ENCODE results near the gene SPECC1.

Gene SPECC1

GRCh38 chr17:20066253-20066652 lies 57.1 kb downstream of the SPECC1 start:
- TF ChIP-seq CTCF (IDR thresholded peaks at IDR 0.05; ENCODE audit: low read depth, low read length, poor library complexity, severe bottlenecking) (no peak), EZH2phosphoT487 (IDR thresholded peaks at IDR 0.05; ENCODE audit: borderline replicate concordance, low read length) (no peak)
- Histone ChIP-seq H3K27ac (ENCODE audit: low read depth, low read length) (no peak overlapping the region), H3K9me3 (ENCODE audit: control insufficient read depth, insufficient read depth, low read length) (no peaks in the 10 kb centered on the region), H3K4me1 (ENCODE audit: control insufficient read depth, low read length) (no peaks in the 10 kb centered on the region), H4K20me1 (ENCODE audit: control insufficient read depth, insufficient read depth, low read depth, low read length) (no peaks in the 10 kb centered on the region), H3K79me2 (ENCODE audit: control insufficient read depth, low read length) (no peaks in the 10 kb centered on the region), H3K9me2 (replicated peaks; ENCODE audit: control insufficient read depth, low read length) (no peaks in the 10 kb centered on the region), H3K4me3 (ENCODE audit: low read length) (no peak overlapping the region), H3K36me3 (ENCODE audit: control insufficient read depth, low read length) (no peaks in the 10 kb centered on the region), H3K27me3 (ENCODE audit: control insufficient read depth, low read length) (peaks cover 8% of the 10 kb centered on the region; the same call in 1 of the 2 replicates), H3F3A (ENCODE audit: control insufficient read depth, insufficient read depth) (no peaks in the 10 kb centered on the region), H3K4me2 (ENCODE audit: low read length) (no peak overlapping the region)

GRCh38 chr17:20067711-20068110 lies 58.6 kb downstream of the SPECC1 start:
- no peaks in the 10 kb centered on the region for H3K79me2 ChIP-seq (ENCODE audit: control insufficient read depth, low read length)
- H3K36me3 ChIP-seq (ENCODE audit: control insufficient read depth, low read length) = no peaks in the 10 kb centered on the region
- no peaks in the 10 kb centered on the region for H3K9me2 ChIP-seq (replicated peaks; ENCODE audit: control insufficient read depth, low read length)
- no peak overlapping the region for H3K4me3 ChIP-seq (ENCODE audit: low read length)
- TF ChIP-seq CTCF (IDR thresholded peaks at IDR 0.05; ENCODE audit: low read depth, low read length, poor library complexity, severe bottlenecking) = no peak
- no peak for TF ChIP-seq EZH2phosphoT487 (IDR thresholded peaks at IDR 0.05; ENCODE audit: borderline replicate concordance, low read length)
- H3K27me3 ChIP-seq (ENCODE audit: control insufficient read depth, low read length) = peaks cover 17% of the 10 kb centered on the region
- H3F3A ChIP-seq (ENCODE audit: control insufficient read depth, insufficient read depth) = no peaks in the 10 kb centered on the region
- H3K27ac ChIP-seq (ENCODE audit: low read depth, low read length) = no peak overlapping the region
- no peaks in the 10 kb centered on the region for H3K4me1 ChIP-seq (ENCODE audit: control insufficient read depth, low read length)
- no peak overlapping the region for H3K4me2 ChIP-seq (ENCODE audit: low read length)
- H3K9me3 ChIP-seq (ENCODE audit: control insufficient read depth, insufficient read depth, low read length) = no peaks in the 10 kb centered on the region
- H4K20me1 ChIP-seq (ENCODE audit: control insufficient read depth, insufficient read depth, low read depth, low read length) = no peaks in the 10 kb centered on the region

- Histone ChIP-seq H3K4me3 (ENCODE audit: low read length) (no peak overlapping the region), H3K36me3 (ENCODE audit: control insufficient read depth, low read length) (no peaks in the 10 kb centered on the region), H3F3A (ENCODE audit: control insufficient read depth, insufficient read depth) (no peaks in the 10 kb centered on the region), H3K4me2 (ENCODE audit: low read length) (no peak overlapping the region), H3K27ac (ENCODE audit: low read depth, low read length) (no peak overlapping the region), H3K9me2 (replicated peaks; ENCODE audit: control insufficient read depth, low read length) (no peaks in the 10 kb centered on the region), H3K79me2 (ENCODE audit: control insufficient read depth, low read length) (no peaks in the 10 kb centered on the region), H4K20me1 (ENCODE audit: control insufficient read depth, insufficient read depth, low read depth, low read length) (no peaks in the 10 kb centered on the region), H3K27me3 (ENCODE audit: control insufficient read depth, low read length) (peaks cover 24% of the 10 kb centered on the region), H3K4me1 (ENCODE audit: control insufficient read depth, low read length) (no peaks in the 10 kb centered on the region), H3K9me3 (ENCODE audit: control insufficient read depth, insufficient read depth, low read length) (no peaks in the 10 kb centered on the region)
- no peak for TF ChIP-seq CTCF (IDR thresholded peaks at IDR 0.05; ENCODE audit: low read depth, low read length, poor library complexity, severe bottlenecking)
- TF ChIP-seq EZH2phosphoT487 (IDR thresholded peaks at IDR 0.05; ENCODE audit: borderline replicate concordance, low read length) = no peak
Measured at GRCh38 chr17:20068445-20068844, 59.3 kb downstream of the SPECC1 start.
